PFSK-1 (cell line): ENCODE data around the gene TPGS1.
A peak's percentile ranks its signal among the peaks of the same experiment; 100 is the strongest.

Experiments
- FOXP2 ChIP-seq: optimal IDR thresholded peaks from 2 replicates; pipeline ENCODE3; 2011; ENCODE audit warnings: borderline replicate concordance, control low read depth, inconsistent platforms; ENCODE audit not compliant: insufficient read depth; ENCODE audit errors: extremely low read length, extremely low read depth
- POLR2AphosphoS5 ChIP-seq: IDR thresholded peaks from 2 replicates; pipeline ENCODE4 v1.6.1; 2012; ENCODE audit warnings: low read depth, mild to moderate bottlenecking, control low read depth, low read length, moderate library complexity
- SIN3A ChIP-seq: IDR thresholded peaks from 2 replicates; pipeline ENCODE4 v1.6.1; 2012; ENCODE audit warnings: mild to moderate bottlenecking, low read length, moderate library complexity, borderline replicate concordance; ENCODE audit not compliant: insufficient read depth
- TAF1 ChIP-seq: IDR thresholded peaks from 2 replicates; pipeline ENCODE4 v1.6.1; 2012; ENCODE audit warnings: low read length, control low read depth, borderline replicate concordance; ENCODE audit not compliant: insufficient read depth
- TF ChIP-seq, protein P1 (sequence below), 2 experiments: IDR thresholded peaks; 2 replicates each; pipeline versions ENCODE4 v1.6.1 to v1.8.0; 2011 to 2012; ENCODE audit warnings: low read depth in 2 of 2, low read length in 2 of 2, control low read depth in 1 of 2, inconsistent platforms in 1 of 2, mild to moderate bottlenecking in 1 of 2, moderate library complexity in 1 of 2; ENCODE audit not compliant: insufficient read depth in 1 of 2

The TPGS1 gene

DNA sequence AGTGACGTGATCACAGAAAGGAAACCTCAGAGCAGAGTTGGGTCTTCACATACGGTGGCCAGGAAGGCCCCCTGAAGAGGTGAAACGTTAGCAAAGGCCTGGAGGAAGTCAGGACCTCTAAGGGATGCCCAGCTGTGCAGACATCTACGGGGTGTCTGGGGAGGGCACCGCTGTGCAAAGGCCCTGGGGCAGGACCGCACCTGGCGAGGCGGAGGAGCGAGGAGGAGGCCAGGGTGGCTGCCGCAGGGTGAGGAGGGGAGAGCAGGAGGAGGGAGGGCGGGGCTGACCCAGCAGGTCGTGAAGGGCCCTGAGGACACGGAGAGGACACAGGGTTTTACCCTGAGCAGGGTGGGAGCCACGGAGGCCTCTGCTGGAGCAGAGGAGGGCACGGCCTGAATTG is 22.8 kb upstream of the TPGS1 start:
- TF ChIP-seq TAF1, result no peak
- TF ChIP-seq, protein P1, sequence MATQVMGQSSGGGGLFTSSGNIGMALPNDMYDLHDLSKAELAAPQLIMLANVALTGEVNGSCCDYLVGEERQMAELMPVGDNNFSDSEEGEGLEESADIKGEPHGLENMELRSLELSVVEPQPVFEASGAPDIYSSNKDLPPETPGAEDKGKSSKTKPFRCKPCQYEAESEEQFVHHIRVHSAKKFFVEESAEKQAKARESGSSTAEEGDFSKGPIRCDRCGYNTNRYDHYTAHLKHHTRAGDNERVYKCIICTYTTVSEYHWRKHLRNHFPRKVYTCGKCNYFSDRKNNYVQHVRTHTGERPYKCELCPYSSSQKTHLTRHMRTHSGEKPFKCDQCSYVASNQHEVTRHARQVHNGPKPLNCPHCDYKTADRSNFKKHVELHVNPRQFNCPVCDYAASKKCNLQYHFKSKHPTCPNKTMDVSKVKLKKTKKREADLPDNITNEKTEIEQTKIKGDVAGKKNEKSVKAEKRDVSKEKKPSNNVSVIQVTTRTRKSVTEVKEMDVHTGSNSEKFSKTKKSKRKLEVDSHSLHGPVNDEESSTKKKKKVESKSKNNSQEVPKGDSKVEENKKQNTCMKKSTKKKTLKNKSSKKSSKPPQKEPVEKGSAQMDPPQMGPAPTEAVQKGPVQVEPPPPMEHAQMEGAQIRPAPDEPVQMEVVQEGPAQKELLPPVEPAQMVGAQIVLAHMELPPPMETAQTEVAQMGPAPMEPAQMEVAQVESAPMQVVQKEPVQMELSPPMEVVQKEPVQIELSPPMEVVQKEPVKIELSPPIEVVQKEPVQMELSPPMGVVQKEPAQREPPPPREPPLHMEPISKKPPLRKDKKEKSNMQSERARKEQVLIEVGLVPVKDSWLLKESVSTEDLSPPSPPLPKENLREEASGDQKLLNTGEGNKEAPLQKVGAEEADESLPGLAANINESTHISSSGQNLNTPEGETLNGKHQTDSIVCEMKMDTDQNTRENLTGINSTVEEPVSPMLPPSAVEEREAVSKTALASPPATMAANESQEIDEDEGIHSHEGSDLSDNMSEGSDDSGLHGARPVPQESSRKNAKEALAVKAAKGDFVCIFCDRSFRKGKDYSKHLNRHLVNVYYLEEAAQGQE (IDR thresholded peaks at IDR 0.05; ENCODE audit: insufficient read depth in 1 of 2, low read depth in 2 of 2, low read length in 2 of 2), result no peak
- no peak for TF ChIP-seq POLR2AphosphoS5
- TF ChIP-seq FOXP2, result no peak
- no peak for TF ChIP-seq SIN3A

- TF ChIP-seq FOXP2 (no peak), POLR2AphosphoS5 (no peak), SIN3A (no peak), TAF1 (no peak)
- TF ChIP-seq, protein P1 (IDR thresholded peaks at IDR 0.05; ENCODE audit: insufficient read depth in 1 of 2, low read depth in 2 of 2, low read length in 2 of 2), result no peak
These were observed 22.2 kb upstream of the TPGS1 start for GRCh38 chr19:485077-485476.

GRCh38 chr19:485583-486236 is 21.6 kb upstream of the TPGS1 start:
- TF ChIP-seq TAF1, result no peak
- no peak for TF ChIP-seq SIN3A
- TF ChIP-seq, protein P1 (IDR thresholded peaks at IDR 0.05; ENCODE audit: insufficient read depth in 1 of 2, low read depth in 2 of 2, low read length in 2 of 2), result no peak
- TF ChIP-seq POLR2AphosphoS5, result no peak
- TF ChIP-seq FOXP2, result no peak

DNA sequence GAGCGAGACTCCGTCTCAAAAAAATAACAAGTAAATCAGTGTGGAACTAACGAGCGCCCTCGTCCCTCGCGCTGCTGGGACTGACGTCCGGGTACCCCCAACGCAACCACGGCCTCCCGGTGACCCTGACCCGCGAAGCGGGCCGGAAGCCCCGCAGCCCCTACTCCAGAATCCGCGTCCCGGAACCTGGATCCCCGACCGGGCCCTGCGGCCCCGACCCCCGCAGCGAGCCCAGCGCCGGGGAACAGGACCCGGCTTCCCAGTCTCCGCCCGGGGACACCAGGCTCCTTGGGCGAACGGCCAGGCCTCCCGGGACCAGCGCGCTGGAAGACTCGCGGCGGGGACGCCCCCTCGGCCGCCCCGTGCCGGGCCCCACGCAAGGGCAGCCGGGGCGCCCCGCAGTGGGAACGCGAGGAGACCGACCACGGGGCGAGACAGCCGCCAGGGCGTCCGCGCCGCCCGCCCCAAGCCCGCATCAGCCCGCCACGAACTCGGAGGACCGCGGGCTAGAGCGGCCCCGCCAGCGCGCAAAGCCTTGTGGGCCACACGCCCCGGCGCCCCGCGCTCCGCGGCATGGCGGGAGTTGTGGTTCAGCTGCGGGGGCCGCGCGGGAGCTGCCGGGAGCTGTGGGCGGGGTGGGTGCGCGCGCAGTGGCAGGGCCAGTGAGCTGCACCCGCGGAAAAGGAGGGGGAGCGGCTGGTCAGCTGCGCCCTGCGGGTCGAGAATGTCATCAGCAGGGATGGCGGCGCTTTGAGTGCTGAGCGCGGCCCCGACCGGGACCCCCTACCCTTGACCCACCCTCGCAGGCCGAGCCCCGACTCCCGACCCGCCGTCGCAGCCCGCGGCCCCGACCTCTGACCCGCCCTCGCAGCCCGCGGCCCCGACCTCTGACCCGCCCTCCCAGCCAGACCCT is 18.5 kb upstream of the TPGS1 start:
- TF ChIP-seq TAF1 (peak; percentile 77; the same call in 1 of the 2 replicates), POLR2AphosphoS5 (peak; percentile 70), SIN3A (no peak), FOXP2 (peak; percentile 93)

- TF ChIP-seq TAF1, result no peak
- TF ChIP-seq POLR2AphosphoS5, result no peak
- no peak for TF ChIP-seq SIN3A
- TF ChIP-seq, protein P1 (IDR thresholded peaks at IDR 0.05; ENCODE audit: insufficient read depth in 1 of 2, low read depth in 2 of 2, low read length in 2 of 2), result no peak
- no peak for TF ChIP-seq FOXP2
These were observed 17.7 kb upstream of the TPGS1 start for GRCh38 chr19:489418-490196.
